Common myeloid progenitor, CD34-positive (primary cell): Measurements from ENCODE around the gene TTYH3.

Experiments
- CTCF ChIA-PET: fragments of 350-600 bp; sonication (Branson Sonifier 250); formaldehyde crosslinking; loops from one replicate; lab custom pipeline; 2021; ENCODE audit warnings: antibody characterized with exemption; lab: Charles Lee
- POLR2A ChIA-PET: fragments of 350-600 bp; sonication (Branson Sonifier 250); formaldehyde crosslinking; loops from one replicate; lab custom pipeline; 2021; ENCODE audit warnings: antibody characterized with exemption; lab: Charles Lee
- DNase-seq, 3 donors: peaks; one replicate each; pipeline versions ENCODE4 v3.0.0 to v3.0.0-alpha.2; 2013
- H3K27ac ChIP-seq, 2 experiments: 1 replicate in 1 of 2; 2 replicates in 1 of 2; pipeline ENCODE4 v1.7.0; 2013; ENCODE audit warnings: inconsistent platforms in 2 of 2, low read length in 2 of 2, mild to moderate bottlenecking in 2 of 2, low read depth in 1 of 2, moderate library complexity in 1 of 2; ENCODE audit not compliant: severe bottlenecking in 2 of 2, insufficient read depth in 1 of 2, poor library complexity in 1 of 2
- H3K27me3 ChIP-seq, 5 experiments: replicated peaks in 2 of 5; 1 replicate in 3 of 5; 2 replicates in 2 of 5; pipeline versions ENCODE4 v1.6.1 to v1.7.0; 2013; ENCODE audit warnings: low read length in 4 of 5, mild to moderate bottlenecking in 2 of 5, moderate library complexity in 2 of 5, inconsistent platforms in 1 of 5; ENCODE audit not compliant: insufficient read depth in 5 of 5, control insufficient read depth in 4 of 5
- H3K36me3 ChIP-seq, 4 experiments: 1 replicate in 2 of 4; 2 replicates in 2 of 4; pipeline versions ENCODE4 v1.6.1 to v1.7.0; 2013; ENCODE audit warnings: low read length in 3 of 4, control low read depth in 1 of 4, mild to moderate bottlenecking in 1 of 4; ENCODE audit not compliant: control insufficient read depth in 4 of 4, insufficient read depth in 4 of 4
- H3K4me1 ChIP-seq, 4 experiments: 1 replicate in 3 of 4; 2 replicates in 1 of 4; pipeline versions ENCODE4 v1.6.1 to v1.7.1; 2013; ENCODE audit warnings: low read length in 3 of 4, mild to moderate bottlenecking in 3 of 4, control low read depth in 1 of 4, inconsistent platforms in 1 of 4, moderate library complexity in 1 of 4; ENCODE audit not compliant: control insufficient read depth in 4 of 4, insufficient read depth in 4 of 4; ENCODE audit errors: control extremely low read depth in 1 of 4
- H3K4me3 ChIP-seq, 7 experiments: 1 replicate in 4 of 7; 2 replicates in 3 of 7; pipeline versions ENCODE4 v1.5.1 to v1.7.0; 2013; ENCODE audit warnings: mild to moderate bottlenecking in 7 of 7, low read length in 6 of 7, moderate library complexity in 6 of 7, inconsistent platforms in 2 of 7, low read depth in 2 of 7, control low read depth in 1 of 7; ENCODE audit not compliant: insufficient read depth in 4 of 7, control insufficient read depth in 1 of 7; ENCODE audit errors: extremely low read depth in 1 of 7
- H3K9me3 ChIP-seq, 5 experiments: 1 replicate in 4 of 5; 2 replicates in 1 of 5; pipeline versions ENCODE4 v1.6.1 to v1.7.1; 2013; ENCODE audit warnings: low read length in 4 of 5, mild to moderate bottlenecking in 2 of 5, inconsistent platforms in 1 of 5, low read depth in 1 of 5, moderate library complexity in 1 of 5; ENCODE audit not compliant: control insufficient read depth in 4 of 5, insufficient read depth in 2 of 5; ENCODE audit errors: control extremely low read depth in 1 of 5
- WGBS: methylation state at CpG from one replicate; pipeline ENCODE4 v1.1.5; 2013; ENCODE audit not compliant: insufficient coverage; 5-methylcytosine and 5-hydroxymethylcytosine counted together

Gene TTYH3

DNA sequence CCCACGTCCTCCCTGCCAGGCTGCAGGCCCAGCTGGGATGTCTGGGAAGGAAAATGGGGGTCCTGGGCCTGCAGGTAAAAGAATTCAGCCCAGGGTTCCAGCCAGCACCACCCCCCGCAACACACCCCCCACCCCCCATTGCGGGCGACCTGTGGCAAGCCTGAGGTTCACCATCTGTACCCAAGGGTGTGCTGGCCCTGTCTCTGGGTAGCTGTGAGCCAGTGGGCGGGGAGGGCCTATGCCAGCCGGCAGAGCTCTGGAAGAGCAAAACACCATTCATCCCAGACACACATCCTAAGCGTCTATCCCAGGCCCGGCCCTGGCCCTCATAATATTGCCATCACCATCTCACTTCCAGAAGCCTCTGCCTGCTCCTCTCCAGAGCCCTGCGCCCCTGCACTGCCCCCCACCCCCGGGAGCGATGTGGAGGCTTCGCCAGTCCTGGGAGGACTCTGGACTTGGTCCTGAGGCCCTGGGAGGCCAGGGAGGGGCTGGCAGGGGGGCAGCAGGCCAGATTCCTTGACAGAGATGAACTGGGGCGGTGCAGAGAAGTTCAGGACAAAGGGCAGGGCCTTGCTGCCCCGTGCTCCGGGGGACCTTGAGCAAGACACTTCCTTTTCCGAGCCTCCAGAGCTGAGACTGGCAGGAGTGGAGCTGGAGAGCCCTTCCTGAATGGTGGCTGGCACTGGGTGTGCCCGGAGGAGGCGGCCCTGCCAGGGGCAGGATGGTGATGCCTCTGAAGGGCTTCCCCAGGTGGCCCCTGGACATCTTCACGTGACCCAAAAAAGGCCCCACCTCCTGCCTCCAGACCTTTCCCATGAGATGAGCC is 8.7 kb upstream of the TTYH3 start:
- ChIA-PET POLR2A (interaction anchor here (0.6 to 1.4 kb wide), 2 partner anchors 8 to 35 kb away, joined by 3 read pairs; partner anchors contain the start of gene TTYH3), CTCF (interaction anchor here (0.7 to 16.3 kb wide), 2 partner anchors 12 kb away, joined by 4 to 114 read pairs; no protein-coding TSS in a partner anchor)
- H3K27me3 ChIP-seq, result no peaks in the 10 kb centered on the region
- H3K4me1 ChIP-seq, result peaks cover 0 to 28% (median 22%) of the 10 kb centered on the region in 4 experiments
- no peaks in the 10 kb centered on the region for H3K9me3 ChIP-seq
- WGBS, result 36% methylated on average over 5 of the region's 19 CpGs
- H3K4me3 ChIP-seq, result no peak overlapping the region
- no peak for DNase-seq
- no peak overlapping the region for H3K27ac ChIP-seq
- H3K36me3 ChIP-seq, result no peaks in the 10 kb centered on the region

- no peaks in the 10 kb centered on the region for H3K36me3 ChIP-seq
- CTCF ChIA-PET, result interaction anchor here (1.1 to 16.3 kb wide), 3 partner anchors 13 to 173 kb away, joined by 3 to 114 read pairs (median 3); no protein-coding TSS in a partner anchor
- no peak for DNase-seq
- no peak overlapping the region for H3K4me3 ChIP-seq
- WGBS, result 97% methylated on average over 10 of the region's 10 CpGs
- no peak overlapping the region for H3K27ac ChIP-seq
- H3K4me1 ChIP-seq, result peaks cover 0 to 28% (median 22%) of the 10 kb centered on the region in 4 experiments
- no peaks in the 10 kb centered on the region for H3K9me3 ChIP-seq
- H3K27me3 ChIP-seq, result no peaks in the 10 kb centered on the region
- POLR2A ChIA-PET, result no interaction called here
Measured at GRCh38 chr7:2623698-2624014, 8.1 kb upstream of the TTYH3 start.

DNA sequence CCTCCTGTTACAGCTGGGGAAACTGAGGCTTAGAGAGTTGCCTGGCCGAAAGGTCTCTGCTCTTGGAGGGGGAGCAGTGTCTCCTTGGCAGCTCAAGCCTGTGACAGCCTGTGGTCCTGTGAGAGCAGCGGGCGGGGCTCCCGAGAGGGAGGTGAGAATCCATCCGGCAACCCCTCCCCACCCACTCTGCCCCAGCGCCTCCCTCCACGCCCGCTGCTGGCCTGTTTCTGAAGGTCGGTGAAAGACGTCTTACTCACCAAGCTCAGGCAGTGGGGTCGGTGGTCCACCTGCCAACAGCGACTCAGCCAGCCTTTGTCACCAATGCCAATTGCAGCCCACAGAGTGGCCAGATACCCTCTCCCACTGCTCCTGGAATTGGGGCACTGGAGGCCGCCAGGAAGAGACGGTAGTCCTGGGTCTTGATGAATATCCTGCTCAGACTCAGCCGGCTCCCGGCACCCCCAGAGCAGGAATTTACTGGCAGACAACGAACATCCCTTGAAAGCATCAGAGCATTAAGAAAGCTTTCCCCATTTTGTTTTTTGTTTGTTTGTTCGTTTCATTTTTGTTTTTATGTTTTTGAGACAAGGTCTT is 7.4 kb upstream of the TTYH3 start:
- CTCF ChIA-PET, result interaction anchor here (0.6 to 16.3 kb wide), 4 partner anchors 13 to 279 kb away, joined by 3 to 114 read pairs (median 4); no protein-coding TSS in a partner anchor
- H3K4me3 ChIP-seq, result no peak overlapping the region
- peaks cover 0 to 28% (median 22%) of the 10 kb centered on the region in 4 experiments for H3K4me1 ChIP-seq
- H3K9me3 ChIP-seq, result no peaks in the 10 kb centered on the region
- no peaks in the 10 kb centered on the region for H3K36me3 ChIP-seq
- 93% methylated on average over 14 of the region's 18 CpGs for WGBS
- no peak for DNase-seq
- POLR2A ChIA-PET, result no interaction called here
- no peak overlapping the region for H3K27ac ChIP-seq
- no peaks in the 10 kb centered on the region for H3K27me3 ChIP-seq

- ChIA-PET CTCF (interaction anchor here (0.8 to 16.3 kb wide), 2 partner anchors 16 to 18 kb away, joined by 3 to 114 read pairs; no protein-coding TSS in a partner anchor), POLR2A (no interaction called here)
- DNase-seq, result no peak
- H3K4me3 ChIP-seq, result no peak overlapping the region
- H3K4me1 ChIP-seq, result peaks cover 0 to 31% (median 27%) of the 10 kb centered on the region in 4 experiments
- 91% methylated on average over 19 of the region's 20 CpGs for WGBS
- no peaks in the 10 kb centered on the region for H3K27me3 ChIP-seq
- H3K27ac ChIP-seq, result no peak overlapping the region
- H3K9me3 ChIP-seq, result no peaks in the 10 kb centered on the region
- H3K36me3 ChIP-seq, result no peaks in the 10 kb centered on the region
Measured at GRCh38 chr7:2626498-2627117, 5.2 kb upstream of the TTYH3 start.

DNA sequence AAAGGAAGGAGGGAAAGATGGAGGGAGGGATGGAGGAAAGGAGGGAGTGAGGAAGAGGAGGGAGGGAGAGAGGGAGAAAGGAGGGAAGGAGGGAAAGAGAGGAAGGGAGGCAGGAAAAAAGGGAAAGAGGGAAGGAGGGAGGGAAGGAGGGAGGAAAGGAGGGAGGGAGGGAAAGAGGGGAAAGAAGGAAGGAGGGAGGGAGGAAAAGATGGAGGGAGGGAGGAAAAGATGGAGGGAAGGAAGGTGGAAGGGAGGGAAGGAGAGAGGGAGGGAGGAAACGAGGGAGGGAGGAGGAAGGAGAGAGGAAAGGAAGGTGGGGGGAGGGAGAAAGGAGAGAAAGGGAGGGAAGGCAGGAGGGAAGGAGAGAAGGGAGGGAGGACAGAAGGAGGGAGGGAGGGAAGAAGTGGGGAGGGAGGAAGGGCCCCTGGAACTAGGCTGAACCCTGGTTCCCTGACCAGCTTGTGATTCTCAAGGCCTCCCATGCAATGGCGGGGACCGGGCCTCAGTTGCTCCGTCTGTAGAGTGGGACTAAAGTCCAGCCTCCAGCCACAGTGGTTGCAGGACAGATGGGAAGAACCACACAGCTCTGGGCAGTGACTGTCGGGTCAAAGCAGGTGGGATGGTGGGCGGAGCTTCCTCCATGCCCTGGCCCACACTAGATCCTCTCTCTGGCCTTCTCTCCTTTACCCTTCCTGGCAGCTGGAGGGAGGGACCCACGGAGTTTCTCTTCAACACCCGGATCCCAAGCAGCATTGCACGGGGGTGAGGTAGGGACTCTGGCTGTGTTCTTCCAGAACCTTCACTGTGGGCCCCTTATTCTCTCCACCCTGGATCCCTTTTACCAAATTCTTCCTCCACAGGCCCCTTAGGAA is 4.3 kb upstream of the TTYH3 start:
- no peaks in the 10 kb centered on the region for H3K27me3 ChIP-seq
- H3K4me3 ChIP-seq, result no peak overlapping the region
- CTCF ChIA-PET, result interaction anchor here (16.3 kb wide), 1 partner anchor 16 kb away, joined by 114 read pairs; no protein-coding TSS in a partner anchor
- no peaks in the 10 kb centered on the region for H3K9me3 ChIP-seq
- POLR2A ChIA-PET, result no interaction called here
- H3K36me3 ChIP-seq, result no peaks in the 10 kb centered on the region
- WGBS, result 92% methylated on average over 6 of the region's 9 CpGs
- no peak overlapping the region for H3K27ac ChIP-seq
- peaks cover 0 to 27% (median 25%) of the 10 kb centered on the region in 4 experiments for H3K4me1 ChIP-seq
- DNase-seq, result no peak

GRCh38 chr7:2628130-2628482 is 3.7 kb upstream of the TTYH3 start:
- no peaks in the 10 kb centered on the region for H3K27me3 ChIP-seq
- CTCF ChIA-PET, result interaction anchor here (16.3 kb wide), 1 partner anchor 17 kb away, joined by 114 read pairs; no protein-coding TSS in a partner anchor
- peaks cover 0 to 27% (median 25%) of the 10 kb centered on the region in 4 experiments for H3K4me1 ChIP-seq
- no peak for DNase-seq
- H3K4me3 ChIP-seq, result no peak overlapping the region
- 90% methylated on average over 12 of the region's 12 CpGs for WGBS
- H3K9me3 ChIP-seq, result no peaks in the 10 kb centered on the region
- POLR2A ChIA-PET, result no interaction called here
- H3K36me3 ChIP-seq, result no peaks in the 10 kb centered on the region
- H3K27ac ChIP-seq, result no peak overlapping the region
